ENCODE measurements around the gene CYTH1.

CYTH1 gene

DNA sequence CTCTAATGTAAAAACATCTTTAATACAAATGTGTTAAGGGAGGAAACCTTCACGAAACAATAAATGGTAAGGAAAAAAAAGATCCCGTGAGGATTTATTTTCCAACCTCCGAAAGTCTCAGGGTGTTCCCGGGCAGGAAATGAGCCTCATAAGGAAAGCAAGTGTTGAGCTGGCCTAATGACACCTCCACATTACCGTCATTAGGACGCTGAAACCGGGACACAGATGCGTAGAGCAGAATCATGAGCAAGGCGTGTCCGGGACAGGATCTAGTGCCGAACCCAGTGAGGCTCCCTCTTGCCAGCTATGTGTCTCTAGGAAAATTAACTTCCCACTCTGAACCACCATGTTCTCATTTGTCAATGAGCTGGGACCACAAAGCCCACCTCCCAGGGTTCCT lies 22.7 kb upstream of the CYTH1 start:
- DNase-seq (ENCODE audit: low spot score), result no peak

DNA sequence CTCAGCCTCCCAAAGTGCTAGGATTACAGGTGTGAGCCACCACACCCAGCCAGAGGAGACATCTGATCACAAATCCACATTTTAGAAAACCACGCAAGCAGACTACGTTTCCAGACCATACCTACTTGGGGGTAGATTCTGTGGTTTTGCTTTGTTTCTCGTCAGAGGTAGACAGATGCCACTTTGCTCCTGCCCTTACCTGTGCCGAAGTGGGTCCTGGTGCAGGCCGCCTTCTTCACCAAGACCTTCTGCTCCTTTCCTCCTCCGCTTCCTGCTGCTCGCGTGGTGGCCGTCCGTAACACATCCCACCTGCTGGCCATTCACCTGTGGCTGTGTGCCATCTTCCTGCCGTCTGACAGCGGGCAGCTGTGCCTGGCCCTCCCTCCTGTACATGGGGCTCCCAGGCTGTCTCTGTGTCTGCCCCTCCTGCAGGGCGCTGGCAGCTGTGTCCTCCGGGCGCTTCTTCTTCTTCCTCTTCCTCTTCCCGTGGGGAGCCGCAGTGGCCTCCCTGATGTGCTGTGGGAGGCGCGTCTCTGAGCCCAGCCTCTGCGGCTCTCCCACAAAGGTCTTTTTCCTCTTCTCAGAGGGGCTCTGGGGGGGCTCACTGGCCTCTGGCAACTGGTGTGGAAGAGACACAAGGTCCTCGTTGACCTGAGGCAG lies 21.2 kb upstream of the CYTH1 start:
- DNase-seq (ENCODE audit: low spot score), result no peak

DNA sequence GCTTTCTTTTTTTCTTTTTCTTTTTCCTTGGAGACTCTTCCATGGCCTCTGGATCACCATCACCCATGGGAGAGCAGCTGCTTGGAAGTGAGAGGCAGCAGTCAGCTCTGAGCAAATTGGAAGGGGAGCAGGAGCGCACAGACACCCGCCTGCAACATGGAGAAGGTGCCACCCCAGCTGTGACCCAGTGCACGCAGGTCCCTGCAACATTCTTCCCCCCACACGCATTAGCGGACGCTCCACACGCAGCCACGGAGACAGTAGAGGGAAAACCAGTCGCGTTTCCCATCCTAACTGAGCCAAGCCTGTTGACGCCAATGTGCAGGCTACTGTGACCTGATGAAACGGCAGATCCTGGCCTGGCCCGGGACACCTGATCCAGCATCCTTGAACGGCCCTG lies 20.4 kb upstream of the CYTH1 start:
- no peak for DNase-seq (ENCODE audit: low spot score)

- no peak for DNase-seq (ENCODE audit: low spot score)
These were observed 19.9 kb upstream of the CYTH1 start for GRCh38 chr17:78802008-78802407.

- DNase-seq (ENCODE audit: low spot score), result no peak
These were observed 18.3 kb upstream of the CYTH1 start for GRCh38 chr17:78800132-78800931.

GRCh38 chr17:78798695-78799559 lies 16.9 kb upstream of the CYTH1 start:
- peak; percentile 75 for DNase-seq (ENCODE audit: low spot score)

- DNase-seq (ENCODE audit: low spot score), result no peak
These were observed 15.9 kb upstream of the CYTH1 start for GRCh38 chr17:78797691-78798585.

DNA sequence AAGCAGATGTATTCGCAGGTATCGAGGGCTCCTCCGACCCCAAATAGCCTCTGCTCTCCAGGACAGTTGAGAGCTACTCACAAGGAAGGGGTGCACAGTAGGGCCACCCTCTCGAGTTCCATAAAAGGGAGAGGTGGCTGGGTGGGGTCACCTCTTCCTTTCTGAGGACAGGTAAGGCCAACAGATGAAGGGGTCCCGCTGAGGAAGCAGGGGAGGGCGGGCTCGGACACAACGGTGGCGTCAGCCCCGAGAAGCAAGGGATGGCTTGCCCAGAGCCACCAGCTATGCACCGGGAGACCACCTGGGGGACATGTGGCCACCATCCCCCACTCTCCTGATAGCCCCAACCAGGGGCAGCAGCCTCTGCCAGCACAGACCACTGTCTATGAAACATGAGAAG lies 15.1 kb upstream of the CYTH1 start:
- DNase-seq (ENCODE audit: low spot score), result no peak

DNA sequence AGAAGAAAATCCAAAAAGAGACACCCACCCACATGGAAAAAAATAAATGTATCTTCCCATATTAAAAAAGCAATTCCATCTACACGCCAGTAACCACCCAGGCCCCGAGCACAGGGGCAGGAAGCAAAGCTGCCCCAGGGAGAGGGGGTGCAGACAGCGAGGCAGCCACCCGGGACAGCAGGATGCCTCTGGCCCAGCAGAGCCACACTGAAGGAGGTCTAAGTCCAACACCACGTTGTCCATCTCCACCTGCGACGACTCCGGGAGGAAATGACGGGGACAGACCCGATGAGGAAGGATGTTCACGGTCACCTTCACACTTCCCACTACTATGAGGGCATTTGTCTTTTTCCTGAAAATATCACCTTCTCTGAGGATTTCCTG lies 14.4 kb upstream of the CYTH1 start:
- no peak for DNase-seq (ENCODE audit: low spot score)

GRCh38 chr17:78795861-78796516 lies 13.9 kb upstream of the CYTH1 start:
- DNase-seq (ENCODE audit: low spot score), result no peak

DNA sequence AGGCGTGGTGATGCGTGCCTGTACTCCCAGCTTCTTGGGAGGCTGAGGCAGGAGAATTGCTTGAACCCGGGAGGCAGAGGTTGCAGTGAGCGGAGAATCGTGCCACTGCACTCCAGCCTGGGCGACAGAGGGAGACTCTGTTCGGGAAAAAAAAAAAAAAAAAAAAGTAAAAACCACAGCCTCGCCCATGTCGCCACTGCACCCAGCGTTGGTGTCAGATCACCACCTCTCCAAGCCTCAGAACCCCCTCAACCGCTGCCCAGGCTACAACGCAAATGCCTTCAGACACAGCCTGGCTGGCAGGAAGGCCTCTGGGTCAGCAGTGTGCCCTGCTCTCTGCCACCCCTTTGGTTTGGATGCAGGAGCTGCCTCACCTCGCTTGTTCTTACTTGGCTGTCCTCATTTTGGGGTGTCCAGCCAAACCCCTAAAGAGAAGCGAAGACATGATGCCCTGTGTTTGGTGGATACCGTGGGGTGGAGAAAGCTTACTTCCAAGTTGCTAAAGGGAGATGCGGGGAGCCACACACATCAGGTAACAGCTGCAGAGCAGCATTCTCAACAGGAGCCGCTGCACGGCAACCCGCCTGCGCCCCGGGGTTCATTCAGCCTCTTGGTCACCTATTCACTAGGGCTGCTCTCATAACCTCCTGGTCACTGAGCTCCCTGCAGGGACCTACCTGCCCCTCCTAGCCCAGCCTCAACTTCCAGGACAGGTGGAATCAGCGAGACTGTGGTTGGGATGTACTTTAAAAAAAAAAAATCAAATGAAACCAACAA lies 13.0 kb upstream of the CYTH1 start:
- no peak for DNase-seq (ENCODE audit: low spot score)

DNA sequence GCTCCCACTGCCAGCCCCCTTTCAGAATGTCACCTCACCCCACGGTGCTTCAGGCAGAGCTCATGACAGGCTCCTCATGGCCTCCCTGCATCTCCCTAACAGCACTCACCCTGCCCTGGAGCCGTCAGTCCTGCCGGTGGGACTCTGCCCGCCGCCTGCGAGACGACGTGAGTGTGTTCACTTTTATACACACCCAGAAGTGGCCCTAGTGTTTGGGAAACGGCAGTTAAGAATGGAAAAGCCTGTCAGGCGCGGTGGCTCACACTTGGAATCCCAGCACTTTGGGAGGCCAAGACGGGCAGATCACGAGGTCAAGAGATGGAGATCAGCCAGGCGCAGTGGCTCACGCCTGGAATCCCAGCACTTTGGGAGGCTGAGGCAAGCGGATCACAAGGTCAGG lies 12.3 kb upstream of the CYTH1 start:
- no peak for DNase-seq (ENCODE audit: low spot score)

GRCh38 chr17:78793968-78794367 lies 11.9 kb upstream of the CYTH1 start:
- DNase-seq (ENCODE audit: low spot score), result no peak

GRCh38 chr17:78793415-78793814 lies 11.3 kb upstream of the CYTH1 start:
- DNase-seq (ENCODE audit: low spot score), result no peak

GRCh38 chr17:78791840-78792709 lies 10.0 kb upstream of the CYTH1 start:
- DNase-seq (ENCODE audit: low spot score), result no peak

DNA sequence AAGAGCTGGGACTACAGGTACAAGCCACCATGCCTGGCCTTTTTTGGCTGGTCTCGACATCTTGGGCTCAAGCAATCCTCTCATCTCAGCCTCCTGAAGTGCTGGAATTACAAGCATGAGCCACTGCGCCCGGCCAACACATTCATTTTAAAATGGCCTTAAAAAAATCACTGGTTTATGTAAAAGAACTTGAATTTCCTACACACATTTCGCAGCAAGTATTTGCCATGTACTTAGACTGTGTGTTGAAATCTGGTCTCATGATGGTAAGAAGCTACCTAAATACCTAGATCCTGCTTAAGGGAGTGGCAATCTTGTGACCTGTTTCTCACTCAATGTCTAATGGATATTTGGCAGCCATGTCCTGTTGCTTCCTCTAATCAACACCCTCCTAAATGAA lies 8.5 kb upstream of the CYTH1 start:
- no peak for DNase-seq (ENCODE audit: low spot score)

GRCh38 chr17:78789663-78790181 lies 7.6 kb upstream of the CYTH1 start:
- DNase-seq (ENCODE audit: low spot score), result peak; percentile 73

- no peak for DNase-seq (ENCODE audit: low spot score)
These were observed 7.1 kb upstream of the CYTH1 start for GRCh38 chr17:78789149-78789662.

- no peak for DNase-seq (ENCODE audit: low spot score)
These were observed 6.4 kb upstream of the CYTH1 start for GRCh38 chr17:78788451-78788850.

All from Ammon's horn (tissue), 1 donor.